ENCODE measurements around the gene CALU. TPM values are rescaled to one million over a fixed set of nuclear protein-coding genes. Genes with fewer than 3 reads are reported as not detected.

The CALU gene
- total and polyA plus RNA-seq, 8 donors = 8.7 to 46.0 (median 20.8) TPM

GRCh38 chr7:128812514-128813168, 73.5 kb downstream of the CALU start:
- no peak overlapping the region for H3K27ac ChIP-seq
- H3K27me3 ChIP-seq = no peaks in the 10 kb centered on the region
- H3K36me3 ChIP-seq = no peaks in the 10 kb centered on the region
- peak in 5 of 6 donors; percentile 46 to 63 (median 59) for DNase-seq
- peak; percentile 84 to 95 (median 92) for ATAC-seq
- no peak for FAIRE-seq
- intact Hi-C loops (cut with DNase I) = no loop called here
- no peaks in the 10 kb centered on the region for H3K9me3 ChIP-seq
- no peak overlapping the region for H3K4me3 ChIP-seq
- H3K4me1 ChIP-seq = peaks cover 0 to 3% (median 0%) of the 10 kb centered on the region in 3 donors
- no peak for TF ChIP-seq CTCF (IDR thresholded peaks at IDR 0.05)
- WGBS, 2 donors = 29 to 40% methylated on average over 11 of the region's 11 CpGs

GRCh38 chr7:128814499-128814898, 75.3 kb downstream of the CALU start:
- no peak overlapping the region for H3K4me3 ChIP-seq
- DNase-seq (no peak), FAIRE-seq (no peak), ATAC-seq (no peak)
- TF ChIP-seq CTCF (IDR thresholded peaks at IDR 0.05) = no peak
- peaks cover 0 to 3% (median 0%) of the 10 kb centered on the region in 3 donors for H3K4me1 ChIP-seq
- no peaks in the 10 kb centered on the region for H3K36me3 ChIP-seq
- intact Hi-C loops (cut with DNase I) = no loop called here
- no peaks in the 10 kb centered on the region for H3K27me3 ChIP-seq
- 71% methylated on average over 6 of the region's 6 CpGs for WGBS, 2 donors
- no peak overlapping the region for H3K27ac ChIP-seq
- H3K9me3 ChIP-seq = no peaks in the 10 kb centered on the region

DNA sequence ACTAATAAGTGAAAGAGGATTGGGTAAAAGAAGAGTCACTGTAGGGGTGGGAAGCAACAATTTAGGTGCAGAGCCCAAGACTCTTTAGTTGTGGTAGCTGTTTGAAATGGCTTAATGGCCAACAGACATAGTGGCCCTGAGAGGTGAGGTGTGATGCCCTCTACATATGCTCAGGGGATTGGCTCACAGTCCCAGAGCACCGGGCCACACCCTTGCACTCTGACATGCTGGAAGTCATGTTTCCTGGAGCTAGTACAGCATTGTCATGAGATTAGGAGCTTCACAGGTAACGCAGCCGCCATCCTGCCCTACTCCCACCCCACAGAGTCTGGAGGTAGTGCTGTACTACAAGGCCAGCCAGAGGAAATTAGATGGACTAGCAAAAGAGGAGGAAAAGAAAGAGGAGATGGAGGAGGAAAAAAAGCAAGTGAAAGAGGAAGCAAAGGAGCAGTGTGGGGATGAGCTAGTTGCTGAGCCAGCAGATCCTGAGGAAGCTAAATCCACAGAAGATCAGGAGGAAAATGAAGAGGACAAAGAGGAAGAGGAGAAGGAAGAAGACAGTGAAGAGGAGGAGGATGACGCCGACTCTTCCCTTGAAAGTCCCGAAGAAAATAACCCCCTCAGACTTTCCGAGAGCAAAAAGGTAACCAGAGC, 76.3 kb downstream of the CALU start:
- Histone ChIP-seq H3K4me1 (peaks cover 0 to 3% (median 0%) of the 10 kb centered on the region in 3 donors), H3K36me3 (no peaks in the 10 kb centered on the region), H3K27ac (no peak overlapping the region), H3K9me3 (no peaks in the 10 kb centered on the region), H3K4me3 (no peak overlapping the region), H3K27me3 (no peaks in the 10 kb centered on the region)
- intact Hi-C loops (cut with DNase I) = no loop called here
- ATAC-seq = no peak
- no peak for DNase-seq
- 95 to 97% methylated on average over 7 of the region's 7 CpGs for WGBS, 2 donors
- TF ChIP-seq CTCF (IDR thresholded peaks at IDR 0.05) = no peak
- no peak for FAIRE-seq

GRCh38 chr7:128818694-128819093, 79.5 kb downstream of the CALU start:
- Histone ChIP-seq H3K4me1 (peaks cover 0 to 3% (median 0%) of the 10 kb centered on the region in 3 donors), H3K27ac (no peak overlapping the region), H3K4me3 (no peak overlapping the region), H3K27me3 (no peaks in the 10 kb centered on the region), H3K36me3 (no peaks in the 10 kb centered on the region), H3K9me3 (no peaks in the 10 kb centered on the region)
- FAIRE-seq (no peak), DNase-seq (no peak), ATAC-seq (no peak)
- TF ChIP-seq CTCF (IDR thresholded peaks at IDR 0.05) = no peak
- intact Hi-C loops (cut with DNase I) = no loop called here
- 82 to 94% methylated on average over 3 of the region's 3 CpGs for WGBS, 2 donors

Other genes starting within 250 kb of the CALU start
- gene GARIN1A, start 67.1 kb upstream of the CALU start, total RNA-seq = 1 to 10 TPM; 1.1 to 1.4 (median 1.4) TPM
- 1 to 10 TPM; 3.1 to 5.7 TPM for gene GARIN1A, start 67.1 kb upstream of the CALU start, polyA plus RNA-seq
- not detected for gene OPN1SW, start 36.4 kb downstream of the CALU start, total RNA-seq
- gene OPN1SW, start 36.4 kb downstream of the CALU start, polyA plus RNA-seq = not detected
- 1 to 10 TPM in 2 of 6 donors, under 1 TPM in 4; 0.66 to 2.4 (median 0.88) TPM for gene CCDC136, start 52.6 kb downstream of the CALU start, total RNA-seq
- 1 to 10 TPM; 1.7 to 2.9 TPM for gene CCDC136, start 52.6 kb downstream of the CALU start, polyA plus RNA-seq
- 1 to 10 TPM in 3 of 6 donors, under 1 TPM in 3; 0.28 to 2.3 (median 1.0) TPM for gene FLNC, start 91.0 kb downstream of the CALU start, total RNA-seq
- gene FLNC, start 91.0 kb downstream of the CALU start, polyA plus RNA-seq = 1 to 10 TPM in 1 of 2 donors, under 1 TPM in 1; 0.82 to 2.1 TPM
- 10 to 100 TPM; 28.1 to 66.8 (median 37.7) TPM for gene ATP6V1F, start 123.5 kb downstream of the CALU start, total RNA-seq
- 10 to 100 TPM; 94.8 to 96.9 TPM for gene ATP6V1F, start 123.5 kb downstream of the CALU start, polyA plus RNA-seq
- under 1 TPM; 0.08 to 0.46 (median 0.30) TPM for gene KCP, start 171.3 kb downstream of the CALU start, total RNA-seq
- under 1 TPM; 0.33 to 0.95 TPM for gene KCP, start 171.3 kb downstream of the CALU start, polyA plus RNA-seq
- 10 to 100 TPM in 1 of 6 donors, 1 to 10 TPM in 5; 3.2 to 12.4 (median 4.3) TPM for gene IRF5, start 198.6 kb downstream of the CALU start, total RNA-seq
- gene IRF5, start 198.6 kb downstream of the CALU start, polyA plus RNA-seq = 1 to 10 TPM; 6.4 to 8.1 TPM